CD4-positive, alpha-beta T cell treated with Interferon gamma for 1 hour (primary cell): ENCODE results near the gene LTK.

Experiments used
- DNase-seq: peaks from one replicate; pipeline ENCODE4 v3.0.0-alpha.2; 2020

LTK gene

DNA sequence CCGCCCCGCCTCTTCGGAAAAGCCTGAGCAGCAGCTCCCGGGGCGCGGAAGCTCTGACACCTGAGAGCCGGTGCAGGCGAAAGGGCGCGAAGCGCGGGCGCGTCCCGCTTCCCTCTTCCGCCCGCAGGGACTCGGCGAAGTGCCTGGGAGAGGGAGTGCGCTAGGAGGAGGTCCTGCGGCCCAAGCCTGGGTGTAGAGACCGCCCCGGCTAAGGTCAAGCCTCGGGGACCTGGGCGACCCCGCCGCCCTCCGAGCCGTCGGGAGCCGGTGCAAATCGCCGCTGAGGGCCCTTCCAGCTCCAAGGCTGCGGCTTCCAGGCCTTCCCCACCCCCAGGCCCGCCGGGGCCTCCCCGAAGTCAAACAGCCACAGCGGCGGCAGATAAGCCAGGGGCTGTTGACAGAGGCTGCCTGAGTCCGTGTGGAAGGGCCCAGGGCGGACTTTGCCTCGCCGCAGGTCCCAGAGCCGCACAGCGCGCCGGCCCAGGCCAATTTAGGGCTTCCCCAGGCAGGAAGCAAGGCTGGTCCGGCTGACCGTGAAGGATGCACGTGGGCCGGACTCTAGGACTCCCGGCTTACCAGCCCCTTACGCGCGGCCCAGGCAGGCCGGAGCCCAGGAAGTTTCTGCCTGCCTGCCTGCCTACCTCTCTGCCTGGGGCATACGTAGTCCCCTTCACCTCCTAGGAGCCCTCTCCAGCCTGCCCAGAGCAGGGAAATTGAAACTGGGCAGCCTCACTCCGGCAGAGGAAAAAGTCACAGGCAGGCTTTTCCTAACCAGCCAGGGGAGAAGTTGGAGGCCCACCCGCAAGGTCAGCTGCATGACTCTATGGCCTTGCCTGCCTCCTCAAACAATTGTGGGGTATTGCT is 17.7 kb downstream of the LTK start:
- DNase-seq: no peak

DNA sequence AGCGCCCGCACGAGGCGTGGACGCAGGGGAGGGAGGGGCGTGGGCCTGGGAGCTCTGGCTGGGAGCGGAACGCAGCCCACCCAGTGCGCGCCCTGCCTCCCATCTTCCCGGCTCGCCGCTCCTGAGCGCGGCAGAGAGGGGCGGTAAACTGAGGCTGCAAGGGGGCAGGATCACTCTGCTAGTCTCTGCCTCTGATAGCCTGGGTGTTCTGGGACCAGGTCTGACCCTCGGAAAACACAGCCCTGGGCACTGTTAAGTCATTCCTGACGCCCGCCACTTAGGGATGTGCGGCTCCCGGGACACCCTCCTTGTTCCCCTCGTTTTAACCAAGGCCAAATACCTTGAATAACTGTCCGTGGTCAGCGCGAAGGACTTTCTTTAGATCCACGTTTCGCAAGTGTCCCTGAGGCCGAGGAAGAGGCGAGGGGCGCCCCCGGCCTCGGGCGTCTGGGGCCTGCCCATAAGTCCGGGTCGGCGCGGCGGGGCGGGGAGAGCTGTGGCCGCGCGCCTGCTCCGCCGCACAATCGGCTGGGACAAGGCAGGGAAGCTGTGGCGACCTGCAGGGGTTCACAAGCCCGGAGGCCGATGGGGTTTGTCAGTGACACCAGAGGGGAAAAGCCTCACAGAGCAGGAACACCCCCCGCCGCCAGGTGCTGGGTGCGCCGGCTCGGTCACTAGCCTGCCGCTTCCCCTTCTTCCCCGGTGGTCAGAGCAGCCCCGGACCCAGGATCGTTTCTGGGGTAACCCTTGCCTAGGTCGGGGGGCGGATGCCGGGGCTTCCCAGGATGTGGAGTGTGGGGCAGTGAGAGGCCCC is 18.5 kb downstream of the LTK start:
- DNase-seq: peak; percentile 23

DNA sequence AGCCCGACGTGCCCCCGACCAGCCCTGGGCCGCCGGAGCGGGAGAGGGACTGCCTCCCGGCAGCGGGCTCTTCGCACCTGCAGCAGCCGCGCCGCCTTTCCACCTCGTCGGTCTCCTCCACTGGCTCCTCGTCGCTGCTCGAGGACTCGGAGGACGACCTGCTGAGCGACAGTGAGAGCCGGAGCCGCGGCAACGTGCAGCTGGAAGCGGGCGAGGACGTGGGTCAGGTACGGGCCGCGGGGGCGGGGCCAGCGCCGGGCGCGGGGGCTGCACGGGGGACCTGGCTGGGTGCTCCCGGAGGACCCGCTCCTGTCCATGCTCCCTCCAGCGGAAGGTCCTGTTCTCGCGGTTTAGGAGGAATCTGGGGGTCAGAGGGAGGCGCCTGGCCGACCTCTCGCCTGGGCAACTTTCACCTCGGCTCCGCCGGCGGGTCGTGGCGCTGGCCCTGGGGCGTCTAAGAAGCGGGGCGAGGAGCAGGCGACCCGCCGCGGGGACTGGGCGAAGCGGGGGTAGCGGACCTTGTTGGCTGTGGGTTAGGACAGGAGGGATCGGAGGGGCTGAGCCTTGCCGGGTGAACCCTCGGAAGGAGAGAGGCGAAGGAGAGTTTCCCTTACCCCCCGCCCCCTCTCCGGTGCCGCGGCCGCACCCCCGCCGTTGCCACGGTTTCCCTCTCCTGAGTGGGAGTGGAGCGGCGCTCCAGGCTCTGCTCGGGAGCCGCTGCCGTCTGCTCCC is 19.3 kb downstream of the LTK start:
- DNase-seq: peak; percentile 16

DNA sequence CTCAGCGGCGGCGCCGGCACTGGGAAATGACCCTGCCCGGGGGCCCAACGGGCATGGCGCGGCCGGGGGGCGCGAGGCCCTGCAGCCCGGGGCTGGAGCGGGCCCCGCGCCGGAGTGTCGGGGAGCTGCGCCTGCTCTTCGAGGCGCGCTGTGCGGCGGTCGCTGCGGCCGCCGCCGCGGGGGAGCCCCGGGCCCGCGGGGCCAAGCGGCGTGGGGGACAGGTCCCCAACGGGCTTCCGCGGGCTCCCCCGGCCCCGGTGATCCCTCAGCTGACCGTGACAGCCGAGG is 19.8 kb downstream of the LTK start:
- no peak for DNase-seq

DNA sequence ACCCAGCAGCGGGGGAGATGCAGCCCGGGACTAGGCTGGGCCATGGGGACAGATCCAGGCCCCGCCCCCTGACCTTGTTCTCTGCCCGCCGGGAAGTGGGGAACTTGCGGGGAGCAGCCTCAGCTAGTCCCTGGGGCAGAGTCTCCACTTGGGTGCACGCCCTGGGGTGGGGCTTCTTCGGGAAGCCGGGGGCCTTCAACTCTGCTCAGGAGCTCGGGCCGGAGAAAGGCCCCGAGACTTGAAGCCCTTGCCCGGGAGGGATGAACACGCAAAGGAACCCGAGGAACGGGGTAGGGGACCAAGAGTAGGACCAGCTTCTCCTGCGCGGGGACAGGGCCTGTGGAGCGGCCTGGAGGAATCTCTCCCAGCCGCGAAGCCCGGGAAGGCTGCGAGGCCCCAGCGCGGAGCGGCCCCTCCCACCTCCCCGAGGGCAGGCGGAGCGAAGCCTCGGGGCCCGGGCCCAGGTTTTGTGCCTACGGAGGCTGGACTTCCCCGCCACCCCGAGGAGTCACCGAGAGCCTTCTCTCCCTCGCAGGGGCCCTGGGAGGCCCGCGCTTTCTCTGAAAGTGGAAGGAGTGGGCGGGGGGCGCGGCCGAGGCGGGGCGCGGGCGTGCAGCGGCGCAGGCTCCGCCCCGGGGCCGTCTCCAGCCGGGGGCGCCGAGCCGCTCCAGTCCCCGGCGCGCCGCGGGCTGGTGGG is 20.3 kb downstream of the LTK start, which contains the start of gene ITPKA:
Gene ITPKA (plus strand): TSS at position 670 of the 697 bp plus-strand sequence. CDS start 54 bp downstream, outside the sequence.
- DNase-seq: peak; percentile 74

DNA sequence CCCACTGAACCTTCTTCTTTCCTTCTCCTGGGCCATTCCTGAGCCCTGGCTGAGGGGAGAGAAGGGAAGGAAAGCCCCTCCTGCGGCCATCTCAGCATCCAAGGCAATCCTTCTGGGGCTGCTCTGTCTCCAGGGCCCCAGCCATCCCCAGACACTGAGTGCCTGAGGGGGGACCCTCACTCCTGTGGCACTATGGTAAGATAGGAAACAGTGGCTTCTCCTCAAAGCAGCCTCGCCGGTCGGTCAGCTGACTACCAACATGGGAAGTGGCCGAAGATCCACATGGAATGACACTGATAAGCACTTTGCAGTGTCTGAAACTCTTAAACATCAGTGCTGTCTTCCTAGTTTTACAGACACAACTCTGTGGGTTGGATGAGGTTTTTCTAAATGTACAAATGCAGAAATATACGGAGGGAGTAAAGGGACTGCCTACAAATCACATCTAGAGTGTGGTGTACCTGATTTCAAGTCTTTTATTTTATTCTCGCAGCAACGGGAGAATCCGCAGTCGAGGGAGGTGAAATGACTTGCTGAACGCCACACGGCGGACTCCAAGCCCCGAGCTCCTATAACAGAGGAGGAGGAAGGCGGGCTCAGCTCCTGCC is 20.9 kb downstream of the LTK start:
- DNase-seq: no peak

DNA sequence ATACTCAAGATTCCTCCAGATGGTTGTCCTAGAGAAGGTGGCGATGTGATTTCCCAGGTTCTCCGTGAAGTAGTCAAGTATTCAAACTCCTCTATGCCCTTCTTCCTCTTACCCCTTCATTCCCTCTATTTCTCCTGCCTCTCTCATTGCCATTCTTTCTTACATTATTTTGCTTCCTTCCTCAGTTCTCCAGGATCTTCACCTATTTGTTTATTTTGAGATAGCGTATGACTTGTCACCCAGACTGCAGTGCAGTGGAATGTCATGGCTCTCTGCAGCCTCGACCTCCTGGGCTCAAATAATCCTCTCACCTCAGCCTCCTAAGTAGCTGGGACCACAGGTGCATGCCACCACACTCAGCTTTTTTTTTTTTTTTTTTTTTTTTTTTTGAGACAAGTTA is 21.7 kb downstream of the LTK start:
- no peak for DNase-seq

DNA sequence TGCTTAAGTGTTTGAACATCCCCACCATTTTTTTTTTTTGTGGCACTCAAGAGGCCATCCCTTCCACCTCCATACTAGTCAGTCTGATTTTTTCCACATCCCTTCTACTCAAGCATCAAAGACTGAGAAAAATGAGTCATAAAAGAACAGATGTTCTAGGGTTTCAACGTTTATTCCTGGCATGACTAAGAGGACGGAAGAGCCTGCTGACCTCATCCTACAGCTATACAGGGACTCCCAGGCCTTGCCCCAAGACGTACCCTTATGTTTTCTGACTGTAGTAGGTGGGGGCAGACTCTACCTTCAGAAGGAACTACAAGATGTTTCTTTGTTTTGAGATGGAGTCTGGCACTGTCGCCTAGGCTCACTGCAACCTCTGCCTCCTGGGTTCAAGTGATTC is 23.3 kb downstream of the LTK start:
- no peak for DNase-seq

DNA sequence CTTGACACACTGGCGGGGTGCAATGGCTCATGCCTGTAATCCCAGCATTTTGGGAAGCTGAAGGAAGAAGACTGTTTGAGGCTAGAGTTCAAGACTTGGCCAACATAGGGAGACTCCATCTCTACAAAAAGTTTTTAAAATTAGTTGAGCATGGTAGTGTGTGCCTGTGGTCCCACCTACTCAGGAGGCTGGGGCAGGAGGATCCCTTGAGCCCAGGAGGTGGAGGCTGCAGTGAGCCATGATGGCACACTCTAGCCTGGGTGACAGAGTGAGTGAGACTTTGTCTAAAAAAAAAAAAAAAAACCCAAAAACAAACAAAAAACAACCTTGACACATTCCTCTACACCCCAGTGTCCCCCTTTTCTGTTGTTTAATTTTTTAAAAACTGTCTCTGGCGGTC is 24.0 kb downstream of the LTK start:
- DNase-seq: no peak

DNA sequence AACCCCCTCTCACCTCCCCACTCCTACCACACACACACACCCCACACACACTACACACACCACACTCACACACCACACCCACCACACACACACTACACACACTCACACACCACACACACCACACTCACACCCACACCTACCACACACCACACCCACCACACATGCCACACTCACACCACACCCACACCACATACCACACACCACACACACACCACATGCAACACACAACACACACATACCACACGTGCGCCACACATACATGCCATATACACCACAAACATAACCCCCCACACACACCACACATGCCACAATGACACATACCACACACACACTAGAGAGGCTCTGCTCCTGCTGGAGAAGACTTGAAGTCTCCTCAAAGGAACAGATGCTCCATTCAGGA is 25.8 kb downstream of the LTK start:
- DNase-seq: no peak

DNA sequence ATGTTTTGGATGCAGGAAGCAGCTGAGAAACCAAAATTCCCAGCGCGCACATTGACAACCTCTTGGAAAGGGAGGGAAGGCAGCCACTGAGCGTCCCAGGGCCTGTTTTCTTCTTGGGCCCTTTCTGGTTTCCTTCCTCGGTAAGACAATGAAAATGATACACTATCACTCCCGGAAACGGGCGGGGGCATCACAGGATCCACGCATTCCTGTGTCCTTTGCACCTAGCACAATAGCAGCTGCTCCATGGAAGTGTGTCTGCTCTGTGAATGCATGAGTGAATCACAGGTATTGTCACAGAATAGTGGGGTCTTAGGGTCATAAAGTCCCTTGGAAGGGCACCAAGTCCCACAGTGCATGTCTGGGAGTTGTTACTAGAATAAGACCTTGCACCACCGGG is 26.2 kb downstream of the LTK start:
- no peak for DNase-seq

DNA sequence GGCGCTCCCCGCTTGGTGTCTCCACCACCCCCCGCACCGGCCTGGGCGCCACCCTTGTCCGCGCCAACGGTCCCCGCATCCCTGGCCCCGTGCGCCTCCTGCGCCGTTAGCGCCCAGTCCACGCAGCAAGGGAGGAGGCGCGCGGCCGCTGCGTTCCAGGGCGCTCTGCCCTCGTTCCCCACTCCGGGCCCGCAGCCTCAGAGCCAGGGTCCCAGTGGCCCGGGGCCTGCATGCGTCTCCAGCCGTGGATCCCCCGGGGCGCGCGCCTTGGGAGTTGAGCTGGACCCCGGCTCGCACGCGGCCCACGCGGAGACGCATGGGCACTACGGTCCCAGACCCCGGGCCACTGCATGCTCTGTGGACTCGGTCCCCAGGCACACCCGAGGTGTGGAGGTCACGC is 27.3 kb downstream of the LTK start:
- no peak for DNase-seq

DNA sequence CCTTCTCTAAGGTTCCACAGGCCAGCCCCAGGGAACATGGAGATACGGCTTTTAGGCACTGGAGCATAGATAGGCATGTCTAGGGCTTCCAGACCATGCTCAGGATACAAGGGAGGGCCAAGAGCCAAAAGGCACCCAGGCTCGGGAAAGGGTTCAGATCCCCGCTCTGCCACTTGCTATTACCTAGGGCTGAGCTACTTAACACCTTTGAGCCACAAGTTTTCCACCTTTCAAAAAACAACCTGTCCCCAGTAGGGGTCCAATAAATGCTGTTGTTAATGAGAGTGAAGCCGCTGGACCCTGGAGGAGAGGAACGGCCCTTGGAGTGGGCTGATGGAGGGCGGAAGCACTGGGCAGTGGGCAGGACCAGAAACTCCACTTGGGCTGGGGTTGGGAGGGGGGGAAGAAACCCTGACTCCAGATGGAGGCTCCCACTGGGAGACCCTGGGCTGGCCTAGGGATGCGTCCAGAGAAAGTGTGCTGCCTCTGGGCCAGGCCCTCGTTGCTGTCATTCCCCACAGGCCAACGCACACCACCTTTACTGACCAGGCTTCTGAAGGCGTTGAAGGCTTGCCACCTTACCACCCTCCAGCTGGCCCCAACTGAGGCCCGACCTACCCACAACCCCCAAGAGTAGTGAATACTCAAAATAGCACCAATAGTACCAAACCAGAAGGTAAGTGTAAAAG is 28.5 kb downstream of the LTK start:
- no peak for DNase-seq

DNA sequence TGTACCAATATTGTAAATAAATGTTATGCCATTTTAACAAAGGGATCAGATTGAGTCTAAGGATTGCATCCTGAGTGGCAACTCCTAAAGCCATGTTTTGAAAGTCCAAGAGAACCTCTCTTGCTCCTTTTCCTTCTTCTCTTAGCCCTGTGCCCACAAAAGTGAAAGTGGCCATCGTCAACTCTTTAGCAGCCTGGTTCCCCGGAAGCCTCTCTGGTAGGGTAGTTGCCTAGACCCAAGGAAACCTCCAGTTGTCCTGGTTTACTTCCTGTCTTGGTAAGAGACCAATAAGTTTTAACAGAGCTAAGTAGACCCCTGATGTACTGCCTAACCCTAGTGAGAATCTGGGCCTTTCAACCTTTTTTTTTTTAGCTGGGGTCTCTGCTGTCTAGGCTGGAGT is 30.1 kb downstream of the LTK start:
- no peak for DNase-seq

DNA sequence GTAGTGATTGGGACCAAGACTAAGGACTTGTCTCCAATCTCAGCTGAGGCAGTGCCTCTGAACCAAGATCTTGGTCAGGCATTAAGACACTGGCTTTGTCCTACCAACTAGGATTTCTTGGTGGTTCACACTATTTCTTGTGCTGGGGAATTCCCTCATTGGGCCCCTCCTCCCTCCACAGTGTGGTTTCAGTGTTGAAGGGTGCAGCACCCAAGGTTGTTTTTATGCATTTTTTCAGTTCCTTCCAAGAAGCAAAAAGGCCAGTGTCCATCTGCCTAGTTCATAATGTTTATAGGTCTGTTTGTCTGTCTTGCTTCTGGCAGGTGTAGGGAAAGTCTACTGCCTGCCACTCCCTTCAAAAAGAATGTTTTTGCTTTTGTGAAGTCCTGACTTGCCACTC is 30.5 kb downstream of the LTK start:
- DNase-seq: peak; percentile 23

DNA sequence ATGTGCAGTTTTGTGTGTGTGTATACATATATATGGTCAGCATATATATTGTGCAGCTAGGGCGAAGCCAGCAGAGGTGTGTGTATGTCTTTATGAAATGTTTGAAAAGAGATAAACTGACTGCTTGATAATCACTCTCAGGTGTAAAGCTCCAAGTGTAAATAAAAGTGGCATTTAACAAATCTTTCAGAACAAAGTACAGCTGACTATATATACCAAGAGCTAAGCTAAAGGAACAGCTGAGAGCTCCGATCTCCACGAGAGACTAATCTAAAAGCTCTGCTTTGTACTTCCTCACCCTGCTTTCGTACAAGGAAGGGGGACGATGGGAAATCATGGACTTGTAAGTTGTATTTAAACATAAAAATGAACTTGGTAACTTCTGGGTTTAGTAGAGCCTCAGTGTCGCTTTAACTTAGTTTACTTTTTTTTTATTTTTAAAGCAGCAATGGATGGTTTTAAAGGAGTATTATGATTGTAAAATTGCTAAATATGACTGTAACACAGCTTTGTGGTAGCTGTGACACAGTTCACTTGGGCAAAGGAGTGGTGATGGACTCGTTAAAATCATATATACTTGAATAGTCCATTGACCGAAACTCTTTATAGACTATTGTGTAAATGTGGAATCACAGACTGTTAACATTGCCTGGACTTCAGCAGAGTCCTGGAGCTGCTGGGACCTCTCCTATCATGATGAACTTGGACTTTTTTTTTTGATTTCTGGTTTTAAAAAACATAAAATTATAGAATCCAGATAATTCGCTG is 31.3 kb downstream of the LTK start:
- no peak for DNase-seq

DNA sequence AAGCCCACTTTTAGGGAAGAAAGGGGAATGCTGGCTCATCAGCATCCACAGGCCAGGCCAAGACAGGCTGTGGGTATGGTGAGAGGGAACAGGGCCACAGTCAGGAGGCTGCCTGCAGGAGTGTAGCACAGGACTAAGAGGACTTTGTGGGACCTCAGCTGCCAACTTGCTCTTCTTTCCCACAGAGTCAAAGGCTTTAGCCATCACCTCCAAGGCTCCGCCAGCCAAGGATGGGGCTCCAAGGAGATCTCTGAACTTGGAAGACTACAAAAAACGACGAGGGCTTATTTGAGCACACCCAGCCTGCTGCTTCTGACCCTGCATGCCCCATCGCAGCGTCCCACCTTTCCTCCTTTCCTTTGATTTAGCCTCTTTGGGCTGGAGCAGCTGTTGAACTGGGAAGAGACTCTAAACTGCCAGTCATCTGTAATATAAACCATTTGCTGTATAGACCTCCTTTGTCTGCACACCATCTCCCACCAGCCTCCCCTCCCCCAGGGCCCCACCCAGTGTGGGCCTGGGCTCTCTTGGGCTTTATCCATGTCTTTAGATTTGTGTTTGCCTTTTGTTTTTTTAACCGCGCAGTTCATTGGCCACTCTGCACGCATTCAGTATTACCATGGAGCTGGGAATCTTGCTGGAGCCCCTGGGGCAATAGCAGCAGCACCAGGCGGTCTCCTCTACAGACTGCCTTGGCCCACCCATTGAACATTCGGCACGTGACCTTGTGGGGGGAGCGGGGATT is 33.1 kb downstream of the LTK start:
- no peak for DNase-seq

DNA sequence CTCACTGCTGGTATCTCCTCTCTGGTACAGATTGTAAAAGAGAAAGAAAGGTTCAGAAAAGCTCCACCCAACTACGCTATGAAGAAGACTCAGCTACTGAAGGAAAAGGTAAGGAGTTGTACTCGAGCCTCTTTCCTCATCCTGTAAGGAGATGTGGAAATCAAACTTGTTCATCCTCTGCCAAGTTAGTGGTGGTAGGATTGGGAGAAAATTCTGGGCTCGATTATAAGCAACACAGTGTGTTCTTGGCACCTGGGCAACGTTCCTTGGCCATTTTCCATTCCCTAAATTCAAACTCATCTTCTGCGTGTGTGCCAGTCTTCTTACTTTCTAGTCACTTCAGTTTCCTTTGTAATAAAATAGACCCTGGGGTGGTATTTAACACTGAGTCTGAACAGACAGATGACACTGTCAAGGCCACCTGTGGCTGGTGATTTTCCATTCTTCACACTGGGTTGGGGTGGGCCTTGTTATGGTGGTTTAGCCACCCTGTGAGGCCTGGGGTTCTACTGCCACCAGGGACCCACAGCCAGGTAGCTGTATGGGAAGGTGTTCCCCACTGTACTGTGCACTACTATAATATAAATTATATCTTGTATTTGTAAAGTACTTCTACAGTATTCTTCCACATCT is 37.1 kb downstream of the LTK start:
- no peak for DNase-seq

DNA sequence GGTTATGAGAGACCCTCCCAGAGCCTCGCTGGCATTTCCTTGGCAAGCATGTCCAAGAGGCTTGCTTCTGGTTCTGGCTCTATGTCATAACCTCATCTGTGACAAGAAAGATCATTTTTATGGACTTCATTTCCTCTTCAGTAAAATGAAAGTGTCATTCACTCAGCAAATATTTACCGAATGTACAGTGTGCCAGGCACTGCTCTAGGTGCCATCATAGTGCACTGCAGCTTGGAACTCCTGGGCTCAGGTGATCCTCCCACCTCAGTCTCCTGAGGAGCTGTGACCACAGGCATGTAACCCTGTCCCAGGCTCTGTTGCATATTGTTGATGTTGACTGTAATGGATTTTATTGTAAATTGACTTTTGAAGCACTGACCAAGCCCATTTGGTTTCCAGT is 38.7 kb downstream of the LTK start:
- no peak for DNase-seq

DNA sequence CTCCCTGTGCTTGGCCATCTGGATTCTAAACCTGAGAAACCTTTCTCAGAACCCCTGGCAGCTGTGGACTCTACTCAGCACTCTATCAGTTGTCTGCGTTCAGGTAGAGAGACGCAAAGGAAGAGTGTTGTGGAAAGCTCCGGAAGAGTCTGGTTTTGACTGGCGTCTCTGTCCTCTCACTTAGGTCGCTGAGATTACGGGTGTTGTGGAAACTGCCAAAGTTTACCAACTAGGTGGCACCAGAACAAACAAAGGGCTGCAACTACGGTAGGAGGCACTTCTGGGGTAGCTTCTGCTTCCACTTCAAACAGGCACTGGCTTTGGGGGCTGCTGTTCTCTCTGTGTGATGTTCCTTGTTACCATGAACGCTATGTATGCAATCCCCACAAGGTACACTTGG is 39.2 kb downstream of the LTK start:
- DNase-seq: no peak
